Keratinocyte (primary cell): Measurements from ENCODE around the gene GLI2. TPM values are rescaled to one million over a fixed set of nuclear protein-coding genes. Genes with fewer than 3 reads are reported as not detected.

Experiments
- DNase-seq: peaks from one replicate; pipeline ENCODE4 v3.0.0-alpha.2; 2011; ENCODE audit warnings: low read depth, missing footprints, low spot score
- FAIRE-seq: peaks from 2 replicates; lab custom pipeline; 2011; peaks lifted over from hg19 to GRCh38; lab: Jason Lieb, UNC
- H2AFZ ChIP-seq: 2 replicates; pipeline ENCODE4 v1.6.0; 2012; ENCODE audit warnings: low read length, control low read depth, inconsistent platforms; ENCODE audit not compliant: control insufficient read depth
- H3K27ac ChIP-seq: 2 replicates; pipeline ENCODE4 v1.5.1; 2011; ENCODE audit warnings: low read length; ENCODE audit not compliant: control insufficient read depth, insufficient read depth
- H3K27me3 ChIP-seq: 3 replicates; pipeline ENCODE4 v1.6.0; 2011; ENCODE audit warnings: low read length; ENCODE audit not compliant: control insufficient read depth, insufficient read depth; ENCODE audit errors: extremely low read depth
- H3K36me3 ChIP-seq, 2 experiments: 2 replicates in 1 of 2; 3 replicates in 1 of 2; pipeline ENCODE4 v1.5.1; 2011; ENCODE audit warnings: low read length in 2 of 2, mild to moderate bottlenecking in 1 of 2; ENCODE audit not compliant: control insufficient read depth in 2 of 2, insufficient read depth in 2 of 2; ENCODE audit errors: extremely low read depth in 1 of 2
- H3K4me1 ChIP-seq: 3 replicates; pipeline ENCODE4 v1.5.1; 2011; ENCODE audit warnings: low read length; ENCODE audit not compliant: control insufficient read depth, insufficient read depth; ENCODE audit errors: extremely low read depth
- H3K4me2 ChIP-seq: 3 replicates; pipeline ENCODE4 v1.6.0; 2011; ENCODE audit warnings: low read depth, low read length; ENCODE audit not compliant: control insufficient read depth, insufficient read depth; ENCODE audit errors: extremely low read depth
- H3K4me3 ChIP-seq, 3 experiments: fragments of 200-600 bp in 1 of 3; sonication (generic) in 1 of 3; 2 replicates in 2 of 3; 3 replicates in 1 of 3; pipeline ENCODE4 v1.5.1; 2011 to 2016; ENCODE audit warnings: low read length in 3 of 3, mild to moderate bottlenecking in 3 of 3, control low read depth in 2 of 3, inconsistent platforms in 1 of 3, low read depth in 1 of 3, mixed read lengths in 1 of 3, mixed run types in 1 of 3, moderate library complexity in 1 of 3; ENCODE audit not compliant: control insufficient read depth in 2 of 3, insufficient read depth in 2 of 3; ENCODE audit errors: extremely low read depth in 1 of 3
- H3K79me2 ChIP-seq: 2 replicates; pipeline ENCODE4 v1.6.0; 2012; ENCODE audit warnings: low read length; ENCODE audit not compliant: control insufficient read depth, insufficient read depth
- H3K9ac ChIP-seq: 3 replicates; pipeline ENCODE4 v1.6.0; 2011; ENCODE audit warnings: low read length; ENCODE audit not compliant: control insufficient read depth, insufficient read depth; ENCODE audit errors: extremely low read depth
- H3K9me1 ChIP-seq: 3 replicates; pipeline ENCODE4 v1.6.0; 2011; ENCODE audit warnings: low read length; ENCODE audit not compliant: control insufficient read depth, insufficient read depth; ENCODE audit errors: extremely low read depth
- H3K9me3 ChIP-seq: 2 replicates; pipeline ENCODE4 v1.5.1; 2012; ENCODE audit warnings: low read depth, low read length; ENCODE audit not compliant: control insufficient read depth
- H4K20me1 ChIP-seq: 3 replicates; pipeline ENCODE4 v1.6.0; 2011; ENCODE audit warnings: low read length; ENCODE audit not compliant: control insufficient read depth, insufficient read depth; ENCODE audit errors: extremely low read depth
- CTCF ChIP-seq, 3 experiments: IDR thresholded peaks in 1 of 3; conservative IDR thresholded peaks in 1 of 3; optimal IDR thresholded peaks in 1 of 3; 2 replicates in 2 of 3; 3 replicates in 1 of 3; pipeline versions ENCODE3 to v1.5.1; 2011; ENCODE audit warnings: low read length in 3 of 3, mild to moderate bottlenecking in 3 of 3, moderate library complexity in 2 of 3, control low read depth in 1 of 3, inconsistent platforms in 1 of 3; ENCODE audit not compliant: insufficient read depth in 2 of 3; ENCODE audit errors: extremely low read depth in 1 of 3
- EZH2 ChIP-seq: IDR thresholded peaks from one replicate; pipeline ENCODE4 v1.6.1; 2012; ENCODE audit warnings: inconsistent platforms, mild to moderate bottlenecking, low read length, moderate library complexity
- dilution Hi-C: fragments of 300-500 bp; cut with MboI; formaldehyde crosslinking; loops from one replicate; pipeline ENCODE4 v1.7.0; 2020; ENCODE audit warnings: low sequenced_read_pairs; ENCODE audit not compliant: extremely low pct_ligation_motif_present
- polyA plus RNA-seq, 5 experiments: library from polyadenylated mRNA; depleted of rRNA in 3 of 5; stranded (reverse) in 3 of 5; stranded (forward) in 1 of 5; unstranded in 1 of 5; fragments of >200 nt; gene quantifications; 1 replicate in 1 of 5; 2 replicates in 3 of 5; 3 replicates in 1 of 5; pipeline versions ENCODE4 v1.2.1 to v1.2.3, GENCODE V29; 2011 to 2012; ENCODE audit warnings: missing spikeins in 2 of 5, low read depth in 1 of 5, low replicate concordance in 1 of 5

The GLI2 gene
- polyA plus RNA-seq, 1 donor (not counting 4 experiments of a cell fraction or from before 2014, with no cell fraction given) = 0.04 TPM

DNA sequence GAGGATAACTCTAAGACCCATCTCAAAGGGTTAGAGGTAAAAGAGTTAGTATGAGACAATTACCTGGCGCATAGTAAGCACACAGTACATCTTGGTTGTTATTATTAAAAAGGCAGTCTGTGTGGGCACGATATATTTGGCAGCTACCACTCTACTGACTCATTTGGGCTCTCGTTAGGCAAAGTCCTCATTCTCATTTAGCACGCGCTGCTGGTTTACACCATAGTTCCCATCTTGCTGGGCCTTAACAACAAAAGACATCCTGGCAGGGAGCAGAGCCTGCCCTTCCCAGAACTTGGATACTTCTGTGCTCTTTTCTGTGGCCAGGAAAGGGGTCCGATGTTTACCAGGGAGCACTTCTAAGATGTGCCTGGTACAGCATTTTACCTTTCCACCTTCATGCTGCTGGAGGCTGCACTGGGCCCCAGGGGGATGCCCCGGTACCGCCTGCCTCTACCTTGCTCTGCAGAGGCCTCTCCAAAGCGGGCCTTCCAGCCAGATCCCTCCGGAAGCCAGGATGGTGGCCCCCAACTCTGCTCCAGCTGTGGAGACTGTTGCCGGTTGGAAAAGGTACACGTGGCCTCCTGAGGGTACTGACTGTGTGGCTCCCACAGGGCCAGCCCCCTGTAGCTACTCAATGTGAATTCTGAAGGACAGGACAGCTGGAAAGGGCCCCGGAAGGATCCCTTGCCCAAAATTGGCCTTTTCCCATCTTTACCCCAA, 15.0 kb downstream of the GLI2 start:
- no peaks in the 10 kb centered on the region for H3K79me2 ChIP-seq
- dilution Hi-C loops = no loop called here

GRCh38 chr2:120751553-120751952, 15.9 kb downstream of the GLI2 start:
- no peak overlapping the region for H3K4me3 ChIP-seq
- DNase-seq (no peak), FAIRE-seq (no peak)
- peaks cover 3% of the 10 kb centered on the region for H3K27me3 ChIP-seq
- H3K9me1 ChIP-seq = no peaks in the 10 kb centered on the region
- H3K9ac ChIP-seq = no peak overlapping the region
- no peak overlapping the region for H2AFZ ChIP-seq
- no peak for TF ChIP-seq EZH2
- no peak for TF ChIP-seq CTCF (optimal IDR thresholded peaks at IDR 0.05 in 1 of 3, IDR thresholded peaks at IDR 0.05 in 1 of 3, conservative IDR thresholded peaks at IDR 0.05 in 1 of 3; ENCODE audit: extremely low read depth in 1 of 3, insufficient read depth in 2 of 3, low read length in 3 of 3)
- H3K9me3 ChIP-seq = no peaks in the 10 kb centered on the region
- dilution Hi-C loops = no loop called here
- no peaks in the 10 kb centered on the region for H3K4me1 ChIP-seq
- no peaks in the 10 kb centered on the region for H3K79me2 ChIP-seq
- H3K27ac ChIP-seq = no peak overlapping the region
- H3K36me3 ChIP-seq = no peaks in the 10 kb centered on the region
- no peak overlapping the region for H3K4me2 ChIP-seq
- no peaks in the 10 kb centered on the region for H4K20me1 ChIP-seq

More for the DNA sequence above, 15.0 kb downstream of the GLI2 start:
- Histone ChIP-seq H3K4me2 (no peak overlapping the region), H3K36me3 (no peaks in the 10 kb centered on the region), H3K4me3 (no peak overlapping the region), H3K4me1 (no peaks in the 10 kb centered on the region), H3K27ac (no peak overlapping the region), H4K20me1 (no peaks in the 10 kb centered on the region), H3K27me3 (peaks cover 7% of the 10 kb centered on the region), H2AFZ (no peak overlapping the region), H3K9me3 (no peaks in the 10 kb centered on the region), H3K9me1 (no peaks in the 10 kb centered on the region), H3K9ac (no peak overlapping the region)
- no peak for TF ChIP-seq EZH2
- TF ChIP-seq CTCF (optimal IDR thresholded peaks at IDR 0.05 in 1 of 3, IDR thresholded peaks at IDR 0.05 in 1 of 3, conservative IDR thresholded peaks at IDR 0.05 in 1 of 3; ENCODE audit: extremely low read depth in 1 of 3, insufficient read depth in 2 of 3, low read length in 3 of 3) = no peak
- FAIRE-seq = no peak
- DNase-seq = no peak
